Skeletal muscle tissue (tissue), 4 donors: Measurements from ENCODE around the gene PI16. TPM values are rescaled to one million over a fixed set of nuclear protein-coding genes. Genes with fewer than 3 reads are reported as not detected.

Experiments
- H3K27ac ChIP-seq: one replicate; pipeline ENCODE4 v1.7.0; 2013; ENCODE audit warnings: mild to moderate bottlenecking, low read depth, low read length, inconsistent platforms
- H3K27me3 ChIP-seq, 3 donors: one replicate each; pipeline ENCODE4 v1.7.0; 2013; ENCODE audit warnings: low read length in 3 of 3; ENCODE audit not compliant: control insufficient read depth in 3 of 3, insufficient read depth in 3 of 3
- H3K36me3 ChIP-seq, 3 donors: one replicate each; pipeline ENCODE4 v1.7.0; 2013; ENCODE audit warnings: low read length in 3 of 3; ENCODE audit not compliant: control insufficient read depth in 3 of 3, insufficient read depth in 3 of 3
- H3K4me1 ChIP-seq, 3 donors: one replicate each; pipeline ENCODE4 v1.7.0; 2013; ENCODE audit warnings: low read length in 3 of 3, mild to moderate bottlenecking in 3 of 3; ENCODE audit not compliant: control insufficient read depth in 3 of 3, insufficient read depth in 3 of 3
- H3K4me3 ChIP-seq, 3 donors: one replicate each; pipeline ENCODE4 v1.7.0; 2013; ENCODE audit warnings: low read length in 3 of 3
- H3K9ac ChIP-seq, 3 donors: one replicate each; pipeline ENCODE4 v1.7.0; 2013; ENCODE audit warnings: low read length in 3 of 3, mild to moderate bottlenecking in 3 of 3, moderate library complexity in 2 of 3, low read depth in 1 of 3
- H3K9me3 ChIP-seq, 3 donors: one replicate each; pipeline ENCODE4 v1.7.0; 2013; ENCODE audit warnings: low read length in 3 of 3; ENCODE audit not compliant: control insufficient read depth in 3 of 3
- total RNA-seq: library from RNA; depleted of rRNA; stranded (reverse); fragments of >200 nt; gene quantifications from one replicate; pipeline ENCODE4 v1.2.3, GENCODE V29; 2014
- donor health status: Osteomylitis.

PI16 gene
- total RNA-seq, 1 donor from 2014 or later: 19.8 TPM

DNA sequence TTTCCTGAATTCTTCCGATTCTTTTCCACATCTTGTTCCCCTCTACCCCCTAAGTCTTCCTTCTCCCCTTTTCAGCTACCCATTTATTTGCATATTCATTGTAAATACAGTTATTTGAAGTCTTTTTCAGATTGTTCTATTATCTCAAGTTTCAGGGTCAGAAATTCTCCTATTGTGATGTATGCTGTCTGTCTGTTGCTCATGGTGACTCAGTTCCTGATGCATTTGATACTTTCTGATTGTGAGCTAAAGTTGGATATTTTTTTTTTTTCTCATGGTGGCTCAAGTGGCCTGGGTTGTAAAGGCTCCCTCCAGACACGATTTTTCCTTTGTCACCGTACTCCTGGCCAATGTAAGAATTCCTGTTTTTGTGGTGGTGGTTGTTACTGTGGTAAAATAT, 4.9 kb upstream of the PI16 start:
- no peak overlapping the region for H3K4me3 ChIP-seq
- no peaks in the 10 kb centered on the region for H3K4me1 ChIP-seq
- no peaks in the 10 kb centered on the region for H3K9me3 ChIP-seq
- H3K9ac ChIP-seq: no peak overlapping the region
- no peaks in the 10 kb centered on the region for H3K36me3 ChIP-seq
- H3K27me3 ChIP-seq: no peaks in the 10 kb centered on the region
- no peak overlapping the region for H3K27ac ChIP-seq

- H3K4me1 ChIP-seq: peaks cover 0 to 2% (median 0%) of the 10 kb centered on the region in 3 donors
- H3K27ac ChIP-seq: no peak overlapping the region
- no peaks in the 10 kb centered on the region for H3K27me3 ChIP-seq
- no peak overlapping the region for H3K9ac ChIP-seq
- no peaks in the 10 kb centered on the region for H3K36me3 ChIP-seq
- H3K4me3 ChIP-seq: no peak overlapping the region
- no peaks in the 10 kb centered on the region for H3K9me3 ChIP-seq
These were observed 642 bp upstream of the PI16 start for GRCh38 chr6:36953931-36954261.

GRCh38 chr6:36955136-36955535, 598 bp downstream of the PI16 start:
- Histone ChIP-seq H3K9ac (peak overlapping the region in 1 of 3 donors; percentile 50), H3K9me3 (no peaks in the 10 kb centered on the region), H3K4me3 (peak overlapping the region in 2 of 3 donors; percentile 23 to 54), H3K27ac (no peak overlapping the region), H3K27me3 (no peaks in the 10 kb centered on the region), H3K36me3 (no peaks in the 10 kb centered on the region), H3K4me1 (peaks cover 0 to 2% (median 0%) of the 10 kb centered on the region in 3 donors)

DNA sequence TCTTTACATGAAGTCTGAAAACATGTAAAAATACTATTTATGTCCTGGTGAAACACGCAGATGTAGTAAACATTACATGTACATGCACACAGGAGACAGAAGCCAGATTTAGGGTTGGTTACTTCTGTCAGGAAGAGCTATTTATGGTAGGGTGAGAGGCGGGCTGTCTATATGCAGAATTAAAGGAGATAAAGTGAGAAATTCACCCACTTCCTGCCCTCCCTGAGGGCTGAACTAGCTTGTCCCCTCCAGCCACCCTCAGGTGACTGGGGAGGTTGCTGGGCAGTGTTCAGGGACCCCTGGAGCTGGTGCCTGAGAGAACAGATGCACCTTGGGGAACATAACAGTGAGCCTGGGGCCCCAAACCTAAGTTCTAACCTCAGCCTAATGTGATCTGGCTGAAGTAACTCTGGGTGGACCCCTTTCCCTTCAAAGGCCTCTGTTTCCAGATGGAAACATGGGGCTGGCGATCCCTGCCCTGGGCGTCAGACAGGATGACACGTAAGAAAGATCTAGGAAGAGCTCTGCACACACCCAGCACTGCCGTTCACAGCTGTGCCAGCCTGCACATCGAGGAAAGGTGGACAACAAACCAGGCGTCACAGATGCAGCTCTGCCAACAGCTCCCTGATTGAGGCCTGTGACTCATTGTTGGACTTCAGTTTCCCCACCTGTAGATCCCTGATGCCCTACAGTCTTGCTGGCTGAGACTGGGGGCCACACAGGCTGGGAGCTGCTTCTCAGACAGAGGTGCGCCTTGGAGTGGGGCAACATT, 1.3 kb downstream of the PI16 start:
- no peaks in the 10 kb centered on the region for H3K36me3 ChIP-seq
- no peak overlapping the region for H3K9ac ChIP-seq
- H3K9me3 ChIP-seq: no peaks in the 10 kb centered on the region
- no peaks in the 10 kb centered on the region for H3K27me3 ChIP-seq
- no peak overlapping the region for H3K27ac ChIP-seq
- peaks cover 0 to 2% (median 0%) of the 10 kb centered on the region in 3 donors for H3K4me1 ChIP-seq
- H3K4me3 ChIP-seq: peak overlapping the region in 1 of 3 donors; percentile 7

GRCh38 chr6:36956446-36956820, 1.9 kb downstream of the PI16 start:
- Histone ChIP-seq H3K4me1 (peaks cover 0 to 2% (median 0%) of the 10 kb centered on the region in 3 donors), H3K9ac (no peak overlapping the region), H3K4me3 (peak overlapping the region in 1 of 3 donors; percentile 7), H3K36me3 (no peaks in the 10 kb centered on the region), H3K27ac (no peak overlapping the region), H3K9me3 (no peaks in the 10 kb centered on the region), H3K27me3 (no peaks in the 10 kb centered on the region)

GRCh38 chr6:36957773-36958271, 3.3 kb downstream of the PI16 start:
- Histone ChIP-seq H3K9ac (no peak overlapping the region), H3K36me3 (no peaks in the 10 kb centered on the region), H3K9me3 (no peaks in the 10 kb centered on the region), H3K4me1 (peaks cover 0 to 2% (median 0%) of the 10 kb centered on the region in 3 donors), H3K27ac (no peak overlapping the region), H3K4me3 (no peak overlapping the region), H3K27me3 (no peaks in the 10 kb centered on the region)

- H3K36me3 ChIP-seq: no peaks in the 10 kb centered on the region
- H3K9ac ChIP-seq: no peak overlapping the region
- no peak overlapping the region for H3K4me3 ChIP-seq
- no peaks in the 10 kb centered on the region for H3K27me3 ChIP-seq
- no peak overlapping the region for H3K27ac ChIP-seq
- H3K9me3 ChIP-seq: no peaks in the 10 kb centered on the region
- H3K4me1 ChIP-seq: peaks cover 0 to 5% (median 5%) of the 10 kb centered on the region in 3 donors
These were observed 4.4 kb downstream of the PI16 start for GRCh38 chr6:36958775-36959554.

DNA sequence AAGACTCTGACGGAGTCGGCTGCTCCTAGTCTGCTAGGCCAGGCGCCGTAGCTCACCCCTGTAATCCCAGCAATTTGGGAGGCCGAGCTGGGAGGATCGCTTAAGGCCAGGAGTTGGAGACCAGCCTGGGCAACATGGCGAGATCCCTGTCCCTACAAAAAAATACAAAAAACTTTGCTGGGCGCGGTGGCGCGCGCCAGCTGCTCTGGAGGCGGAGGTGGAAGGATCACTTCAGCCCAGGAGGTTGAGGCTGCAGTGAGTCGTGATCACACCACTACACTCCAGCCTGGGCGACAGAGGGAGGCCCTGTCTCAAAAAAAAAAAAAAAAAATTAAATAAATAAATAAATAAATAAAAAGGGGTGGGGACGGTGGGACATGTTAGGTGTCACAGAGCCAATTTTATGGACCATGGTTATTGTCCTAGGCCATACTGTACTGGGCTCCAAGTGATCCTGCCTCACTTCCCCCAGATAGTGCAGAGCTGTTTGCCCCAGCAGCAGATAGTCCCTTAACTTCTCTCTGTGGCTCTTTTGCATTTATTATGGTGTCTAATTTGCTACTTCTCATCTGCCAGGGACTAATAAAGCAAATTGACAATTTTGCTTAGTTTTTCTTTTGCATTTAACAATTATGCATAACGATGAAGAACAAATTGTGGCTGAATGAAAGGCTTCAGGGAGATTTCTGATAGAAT, 5.2 kb downstream of the PI16 start:
- no peaks in the 10 kb centered on the region for H3K36me3 ChIP-seq
- no peaks in the 10 kb centered on the region for H3K9me3 ChIP-seq
- no peak overlapping the region for H3K27ac ChIP-seq
- H3K9ac ChIP-seq: no peak overlapping the region
- peaks cover 0 to 6% (median 5%) of the 10 kb centered on the region in 3 donors for H3K4me1 ChIP-seq
- no peak overlapping the region for H3K4me3 ChIP-seq
- H3K27me3 ChIP-seq: no peaks in the 10 kb centered on the region

GRCh38 chr6:36961441-36962435, 7.2 kb downstream of the PI16 start:
- Histone ChIP-seq H3K9me3 (no peaks in the 10 kb centered on the region), H3K4me1 (peaks cover 0 to 6% (median 5%) of the 10 kb centered on the region in 3 donors), H3K4me3 (no peak overlapping the region), H3K27ac (no peak overlapping the region), H3K9ac (no peak overlapping the region), H3K36me3 (no peaks in the 10 kb centered on the region), H3K27me3 (no peaks in the 10 kb centered on the region)
